ENCODE data around the gene IMPG2. TPM values are rescaled to one million over a fixed set of nuclear protein-coding genes. Genes with fewer than 3 reads are reported as not detected.

The IMPG2 gene
- total RNA-seq, 1 donor from 2014 or later, result 2.6 TPM

Other genes starting within 250 kb of the IMPG2 start
- 33.4 TPM for gene SENP7, start 192.6 kb upstream of the IMPG2 start, total RNA-seq
- 30.3 TPM for gene TRMT10C, start 241.3 kb upstream of the IMPG2 start, total RNA-seq